HG03520 (cell line): ENCODE data around the gene AKAP7.
"Not testable (repeated sequence)": the region's sequence is repeated elsewhere in the genome, so short reads cannot be mapped to it uniquely, and the experiment has no call there.

ENCODE experiments used
- ATAC-seq: cut with Tn5 transposase; IDR thresholded peaks from one replicate; pipeline ENCODE4 v1.9.1; 2021; ENCODE audit warnings: mild to moderate bottlenecking, moderate library complexity; ENCODE audit not compliant: unreplicated experiment

The AKAP7 gene

DNA sequence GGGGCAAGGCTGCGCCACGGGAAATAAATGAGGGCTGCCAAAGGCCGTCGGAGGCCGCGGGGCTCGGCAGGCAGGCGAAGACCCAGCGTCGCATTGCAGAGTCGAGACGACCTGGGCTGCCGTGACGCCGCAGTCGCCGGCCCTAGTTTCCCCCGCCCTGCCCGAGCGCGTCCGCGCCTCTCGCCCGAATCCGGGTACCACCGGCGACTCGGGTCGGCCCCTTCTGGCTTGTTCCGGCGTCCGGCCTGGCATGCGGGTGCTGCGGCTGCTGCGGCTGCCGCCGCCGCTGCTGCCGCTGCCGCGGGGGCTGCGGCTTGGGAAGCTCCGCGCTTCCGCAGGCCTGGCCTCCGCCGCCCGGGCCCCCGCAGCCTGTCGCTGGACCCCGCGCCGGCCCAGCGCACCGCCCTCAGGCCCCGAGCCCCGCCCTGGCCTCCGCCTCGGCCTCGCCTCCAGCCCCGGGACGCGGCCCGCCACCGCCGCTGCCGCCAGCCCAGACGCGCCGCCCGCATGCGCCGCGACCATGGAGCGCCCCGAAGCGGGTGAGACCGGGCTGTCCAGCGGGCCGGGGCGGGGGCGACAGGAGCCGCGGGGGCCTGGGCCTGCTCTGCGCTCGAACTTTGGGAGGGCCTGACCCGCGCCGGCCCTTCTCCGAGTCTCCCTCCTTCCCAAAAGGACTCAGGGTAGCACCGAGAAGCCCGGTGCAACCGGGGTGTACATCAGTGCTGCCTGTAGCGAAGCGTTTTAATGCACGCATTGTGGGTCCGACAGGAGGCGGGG is at the start of gene AKAP7:
TSS of gene AKAP7 (plus strand) at position 224 of the 777 bp plus-strand sequence. CDS start at position 521, 297 bp downstream.
- ATAC-seq: peak; percentile 88

DNA sequence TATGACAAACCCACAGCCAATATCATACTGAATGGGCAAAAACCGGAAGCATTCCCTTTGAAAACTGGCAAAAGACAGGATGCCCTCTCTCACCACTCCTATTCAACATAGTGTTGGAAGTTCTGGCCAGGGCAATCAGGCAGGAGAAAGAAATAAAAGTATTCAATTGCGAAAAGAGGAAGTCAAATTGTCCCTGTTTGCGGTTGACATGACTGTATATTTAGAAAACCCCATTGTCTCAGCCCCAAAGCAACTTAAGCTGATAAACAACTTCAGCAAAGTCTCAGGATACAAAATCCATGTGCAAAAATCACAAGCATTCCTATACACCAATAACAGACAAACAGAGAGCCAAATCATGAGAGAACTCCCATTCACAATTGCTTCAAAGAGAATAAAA is 44.9 kb upstream of the AKAP7 start:
- not testable (repeated sequence) for ATAC-seq

DNA sequence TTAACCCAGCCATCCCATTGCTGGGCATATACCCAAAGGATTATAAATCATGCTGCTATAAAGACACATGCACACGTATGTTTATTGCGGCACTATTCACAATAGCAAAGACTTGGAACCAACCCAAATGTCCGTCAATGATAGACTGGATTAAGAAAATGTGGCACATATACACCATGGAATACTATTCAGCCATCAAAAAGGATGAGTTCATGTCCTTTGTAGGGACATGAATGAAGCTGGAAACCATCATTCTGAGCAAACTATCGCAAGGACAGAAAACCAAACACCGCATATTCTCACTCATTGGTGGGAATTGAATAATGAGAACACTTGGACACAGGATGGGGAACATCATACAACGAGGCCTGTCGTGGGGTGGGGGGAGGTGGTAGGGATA is 43.3 kb upstream of the AKAP7 start:
- ATAC-seq: not testable (repeated sequence)

DNA sequence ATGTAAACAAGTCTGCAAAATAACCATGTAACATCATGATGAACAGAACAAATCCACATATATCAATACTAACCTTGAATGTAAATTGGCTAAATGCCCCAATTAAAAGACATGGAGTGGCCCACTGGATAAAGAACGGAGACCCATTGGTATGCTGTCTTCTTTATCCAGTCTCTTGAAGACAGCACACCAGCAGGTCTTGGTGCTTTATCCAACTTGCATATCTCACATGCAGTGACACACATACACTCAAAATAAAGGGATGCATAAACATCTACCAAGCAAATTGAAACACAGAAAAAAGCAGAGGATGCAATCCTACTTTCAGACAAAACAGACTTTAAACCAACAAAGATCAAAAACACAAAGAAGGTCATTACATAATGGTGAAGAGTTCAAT is 41.9 kb upstream of the AKAP7 start:
- ATAC-seq: no peak

DNA sequence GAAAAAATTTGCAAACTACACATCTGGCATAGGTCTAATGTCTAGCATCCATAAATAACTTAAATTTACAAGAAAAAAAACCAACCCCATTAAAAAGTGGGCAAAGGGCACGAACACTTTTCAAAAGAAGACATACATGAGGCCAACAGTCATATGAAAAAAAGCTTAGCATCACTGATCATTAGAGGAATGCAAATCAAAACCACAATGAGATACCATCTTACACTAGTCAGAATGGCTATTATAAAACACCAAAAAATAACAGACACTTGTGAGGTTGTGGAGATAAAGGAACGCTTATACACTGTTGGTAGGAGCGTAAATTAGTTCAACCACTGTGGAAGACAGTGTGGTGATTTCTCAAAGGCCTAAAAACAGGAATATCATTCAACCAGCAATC is 38.5 kb upstream of the AKAP7 start:
- ATAC-seq: no peak

DNA sequence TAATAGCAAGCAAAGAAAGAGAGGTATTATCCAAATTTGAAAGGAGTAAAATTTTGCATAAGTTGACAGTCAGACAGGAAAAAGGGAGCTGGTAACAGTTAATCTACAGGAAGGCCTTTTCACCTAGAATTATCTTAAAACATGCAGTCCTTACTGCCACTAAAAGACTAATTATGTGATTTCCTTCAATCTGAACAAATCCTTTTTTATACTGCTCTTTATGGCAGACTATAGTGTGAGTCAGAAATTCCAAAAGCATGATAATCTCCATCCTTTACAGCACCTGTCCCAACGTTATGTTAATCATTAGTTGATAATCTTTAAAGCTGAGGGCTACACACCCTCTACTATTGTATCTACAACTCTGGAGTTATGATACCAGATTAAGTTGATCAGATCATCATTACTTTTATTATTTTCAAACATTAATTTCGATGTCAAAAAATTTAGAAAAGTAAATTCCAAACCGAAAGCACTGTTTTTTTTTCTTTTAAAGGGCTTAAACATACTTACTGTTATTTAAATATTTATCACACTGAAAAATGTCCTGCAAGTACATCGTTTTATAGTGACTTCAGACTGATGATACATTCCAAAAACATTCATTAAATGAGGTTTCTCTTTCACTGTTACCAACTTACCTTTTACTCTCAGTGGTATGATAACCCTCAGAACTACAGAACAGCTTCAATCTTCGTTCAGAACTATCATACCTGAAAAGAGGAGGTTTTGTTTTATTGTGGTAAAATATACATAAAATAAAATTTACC is 33.2 kb upstream of the AKAP7 start:
- ATAC-seq: no peak

DNA sequence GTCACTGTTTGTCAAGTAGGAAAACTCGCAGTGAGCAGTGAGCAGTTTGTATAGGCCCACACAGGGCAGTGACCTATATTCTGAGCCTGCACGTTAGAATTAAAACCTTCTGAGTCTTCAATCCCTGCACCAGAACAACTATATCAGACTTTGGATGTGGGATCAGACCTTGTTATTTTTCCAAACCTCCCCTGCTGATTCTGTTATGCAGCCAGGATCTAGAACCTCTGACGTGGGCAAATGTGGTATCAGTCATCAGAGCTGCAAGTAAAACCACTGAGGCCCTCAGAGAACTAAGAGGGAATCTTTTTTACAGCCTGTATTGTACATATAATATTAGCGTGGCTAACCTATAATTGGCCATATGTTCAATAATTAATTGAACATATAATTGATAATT is 32.0 kb upstream of the AKAP7 start:
- ATAC-seq: no peak

DNA sequence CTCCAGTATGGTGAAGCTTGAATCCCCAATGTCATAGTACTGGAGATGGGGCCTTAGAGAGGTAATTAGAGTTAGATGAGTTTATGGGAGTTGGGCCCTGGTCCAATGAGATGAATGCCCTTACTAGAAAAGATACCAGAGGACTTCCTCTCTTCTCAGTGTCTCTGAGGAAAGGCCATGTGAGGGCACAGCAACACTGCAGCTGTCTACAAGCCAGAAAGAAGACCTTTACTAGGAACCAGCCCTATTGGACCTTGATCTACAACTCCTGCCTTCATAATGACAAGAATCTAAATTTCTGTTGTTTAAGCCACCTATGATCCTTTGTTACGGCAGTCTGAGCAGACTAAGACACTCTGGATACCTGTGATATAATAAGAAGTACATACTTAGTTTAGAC is 31.4 kb upstream of the AKAP7 start:
- ATAC-seq: no peak

DNA sequence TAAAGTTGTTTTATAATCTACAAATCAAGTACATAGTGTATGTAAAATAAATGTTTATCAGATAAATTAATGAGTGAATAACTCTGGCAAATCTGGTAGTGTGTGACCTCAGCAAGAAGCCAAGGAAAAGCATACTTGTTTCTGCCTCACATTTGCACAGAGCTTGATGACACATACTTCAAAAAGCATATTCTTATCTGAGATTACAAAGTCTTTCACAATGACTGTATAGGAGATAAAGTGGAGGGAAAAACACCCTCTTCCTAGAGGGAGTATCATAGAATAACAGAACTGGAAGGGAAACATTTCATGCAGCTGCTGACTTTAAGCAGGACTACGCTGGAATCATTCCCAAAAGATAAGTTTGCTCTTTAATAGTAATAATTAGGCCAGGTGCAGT is 28.1 kb upstream of the AKAP7 start:
- ATAC-seq: no peak

DNA sequence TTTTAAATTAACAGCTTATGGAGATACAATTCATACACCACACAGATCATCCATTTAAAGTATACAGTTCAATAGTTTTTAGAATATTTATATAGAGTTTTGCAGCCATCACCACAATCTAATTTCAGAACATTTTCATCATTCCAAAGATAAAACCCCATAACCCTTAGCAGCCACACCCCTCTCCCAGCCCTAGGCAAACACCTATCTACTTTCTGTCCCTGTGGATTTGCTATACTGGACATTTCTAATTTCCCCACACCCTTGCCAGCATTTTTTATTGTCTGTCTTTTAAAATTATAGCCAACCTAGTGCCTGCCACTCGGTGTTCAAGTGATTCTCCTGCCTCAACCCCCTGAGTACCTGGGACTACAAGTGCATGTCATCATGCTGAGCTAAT is 23.0 kb upstream of the AKAP7 start:
- ATAC-seq: no peak

DNA sequence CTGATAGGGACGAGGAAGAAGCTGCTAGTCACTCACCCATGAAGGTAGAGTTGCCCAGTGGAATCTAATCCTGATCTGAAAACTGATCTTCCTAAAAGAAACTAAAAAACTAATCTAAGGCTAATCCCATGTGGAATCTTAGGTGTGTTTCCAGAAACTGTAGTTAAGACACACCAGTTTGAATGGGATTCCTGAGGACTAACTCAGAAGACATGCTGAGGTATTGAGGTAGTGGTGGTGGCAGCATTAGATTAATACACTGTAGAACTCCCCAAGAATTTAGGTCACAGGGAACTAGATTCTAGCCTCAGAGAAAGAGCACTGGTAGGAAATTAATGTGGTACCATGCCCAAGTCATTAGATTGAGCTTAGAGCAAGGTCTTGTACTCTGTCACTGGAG is 19.6 kb upstream of the AKAP7 start:
- no peak for ATAC-seq

DNA sequence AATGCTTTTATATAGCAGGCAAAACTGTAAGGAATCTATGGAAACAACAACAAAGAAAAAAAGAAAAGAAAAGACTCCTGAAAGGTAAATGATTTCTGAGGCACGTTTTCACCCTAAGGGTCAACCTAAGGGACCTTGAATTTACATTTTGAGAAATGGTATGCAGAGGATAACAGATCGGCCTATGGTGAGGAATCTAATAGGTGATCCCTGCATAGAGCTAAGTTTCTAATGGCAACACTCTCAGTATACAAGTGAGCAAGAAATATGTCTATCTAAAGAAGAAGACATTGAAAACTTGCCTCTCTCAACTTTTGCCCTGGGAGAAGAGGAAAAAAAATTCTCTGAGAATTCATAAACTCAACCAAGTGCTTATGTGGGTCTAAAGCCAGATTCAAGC is 18.9 kb upstream of the AKAP7 start:
- no peak for ATAC-seq

DNA sequence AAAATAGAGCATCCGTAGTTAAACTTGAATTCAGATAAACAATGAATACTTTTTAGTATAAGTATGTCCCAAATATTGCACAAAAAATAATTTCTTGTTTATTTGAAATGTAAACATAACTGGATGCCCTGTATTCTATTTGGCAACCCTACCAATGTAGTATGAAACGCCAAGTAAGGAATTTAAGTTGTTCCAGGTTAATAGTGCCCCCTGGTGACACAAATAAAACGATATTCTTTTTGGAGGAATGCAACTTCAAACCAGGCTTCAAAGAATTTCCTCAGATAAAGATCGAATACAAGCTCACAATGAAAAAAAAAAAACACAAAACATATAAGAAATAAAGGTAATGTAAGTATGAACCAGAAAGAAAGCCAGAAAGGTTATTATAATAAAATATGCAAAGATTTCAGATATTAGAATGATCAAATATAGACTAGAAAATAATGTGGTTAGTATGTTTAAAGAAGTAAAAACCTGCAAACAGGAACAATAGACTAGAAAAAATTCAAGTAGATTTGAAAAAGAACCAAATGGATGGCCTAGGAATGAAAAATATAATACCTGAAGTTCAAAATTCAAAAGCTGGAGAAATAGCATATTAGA is 18.4 kb upstream of the AKAP7 start:
- ATAC-seq: no peak

DNA sequence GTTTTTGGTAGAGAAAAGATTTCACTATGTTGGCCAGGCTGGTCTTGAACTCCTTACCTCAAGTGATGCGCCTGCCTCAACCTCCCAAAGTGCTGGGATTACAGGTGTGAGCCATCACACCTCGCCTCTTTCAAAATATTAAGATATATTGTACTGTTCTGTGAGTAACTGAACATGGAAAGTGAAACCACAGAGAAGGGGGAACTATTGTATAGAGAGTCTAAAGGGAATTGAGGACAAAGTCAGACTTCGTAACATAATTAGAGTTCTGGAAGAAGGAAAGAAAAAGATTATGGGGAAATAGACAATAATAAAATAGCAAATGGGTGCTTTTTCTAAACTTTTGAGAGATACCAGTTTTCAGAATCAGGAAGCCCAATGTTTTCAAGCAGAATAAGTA is 17.4 kb upstream of the AKAP7 start:
- no peak for ATAC-seq

DNA sequence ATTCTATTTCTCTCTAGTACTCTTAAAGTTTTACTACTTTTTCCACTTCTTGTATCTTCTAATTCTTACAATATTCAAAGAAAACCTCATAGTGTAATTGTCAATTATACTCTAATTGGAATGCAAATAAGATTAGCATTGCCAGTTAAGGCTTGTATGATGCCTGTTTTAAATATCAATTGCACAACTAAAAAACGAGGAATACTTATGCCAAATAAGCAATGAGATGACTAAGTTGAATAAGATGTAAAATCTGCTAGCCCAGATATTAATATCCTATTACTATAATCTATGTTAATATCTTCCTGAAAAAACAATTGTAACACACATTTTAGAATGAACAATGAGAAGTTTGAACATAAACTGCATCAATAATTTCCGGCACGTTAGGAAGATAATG is 13.3 kb upstream of the AKAP7 start:
- no peak for ATAC-seq

DNA sequence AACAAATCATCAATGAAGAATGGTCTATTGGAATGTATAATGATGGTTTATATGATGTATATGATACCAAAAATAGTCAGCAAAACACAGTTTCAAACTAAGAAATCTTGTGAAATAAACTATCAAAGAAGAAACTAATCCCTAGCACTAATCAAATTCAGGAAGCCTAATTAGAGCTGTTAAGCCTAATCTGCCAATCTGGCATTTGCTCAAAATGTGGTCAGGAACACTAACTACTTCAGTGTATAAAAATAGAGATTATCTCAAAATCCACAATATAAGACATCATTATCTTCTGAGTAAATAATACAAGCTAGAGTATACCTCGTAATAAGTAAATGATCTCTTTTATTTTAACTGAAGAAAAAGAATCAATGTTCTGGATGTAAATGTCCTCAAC is 12.8 kb upstream of the AKAP7 start:
- no peak for ATAC-seq

DNA sequence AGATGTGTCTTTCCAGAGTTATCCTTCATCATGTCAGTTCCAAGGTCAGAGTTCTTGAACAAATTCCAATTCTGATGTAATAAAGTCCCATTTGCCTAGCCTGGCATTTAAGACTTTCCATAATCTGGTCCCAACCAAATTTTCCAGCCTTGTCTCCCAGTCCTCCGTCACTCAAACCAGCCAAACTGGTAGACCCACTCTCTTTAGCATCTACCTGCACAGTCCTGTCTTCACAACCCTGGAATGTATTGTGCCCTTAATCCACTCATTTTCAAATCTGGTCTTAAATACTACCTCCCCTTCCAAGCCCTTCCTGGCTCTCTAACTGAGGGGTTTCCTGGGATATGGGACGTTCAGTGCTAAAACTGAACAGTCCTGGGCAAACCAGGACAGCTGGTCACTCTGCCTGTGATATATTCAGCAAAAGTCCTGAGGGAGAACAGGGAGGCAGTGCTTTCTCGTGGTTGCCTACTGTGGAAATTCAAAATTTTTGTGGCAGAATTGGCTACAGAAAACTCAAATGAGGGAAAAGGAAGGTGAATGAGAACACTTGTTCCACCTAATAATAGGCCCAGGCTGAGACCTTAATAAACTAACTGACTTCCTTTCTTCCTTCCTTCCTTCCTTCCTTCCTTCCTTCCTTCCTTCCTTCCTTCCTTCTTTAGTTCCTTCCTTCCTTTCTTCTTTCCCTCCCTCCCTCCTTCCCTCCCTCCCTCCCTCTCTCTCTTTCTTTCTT is 10.8 kb upstream of the AKAP7 start:
- ATAC-seq: no peak

DNA sequence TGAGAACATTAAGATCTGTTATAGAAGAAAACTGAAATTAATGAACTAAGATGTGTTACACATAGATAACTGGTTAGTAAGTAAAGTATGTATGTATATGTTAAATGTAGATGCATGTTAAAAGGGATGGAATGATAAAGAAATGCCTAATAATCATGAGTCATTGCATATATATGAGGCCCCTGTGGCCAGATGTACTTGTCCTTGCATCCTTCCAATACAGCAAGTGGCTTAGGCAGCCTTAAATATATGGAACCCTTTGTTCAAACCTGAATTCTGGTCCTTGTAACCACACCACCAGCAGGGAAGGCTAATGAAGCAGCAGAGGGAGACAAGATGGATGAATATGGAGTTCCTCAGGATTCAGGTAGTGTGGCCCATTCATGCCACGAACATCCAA is 9.8 kb upstream of the AKAP7 start:
- no peak for ATAC-seq

DNA sequence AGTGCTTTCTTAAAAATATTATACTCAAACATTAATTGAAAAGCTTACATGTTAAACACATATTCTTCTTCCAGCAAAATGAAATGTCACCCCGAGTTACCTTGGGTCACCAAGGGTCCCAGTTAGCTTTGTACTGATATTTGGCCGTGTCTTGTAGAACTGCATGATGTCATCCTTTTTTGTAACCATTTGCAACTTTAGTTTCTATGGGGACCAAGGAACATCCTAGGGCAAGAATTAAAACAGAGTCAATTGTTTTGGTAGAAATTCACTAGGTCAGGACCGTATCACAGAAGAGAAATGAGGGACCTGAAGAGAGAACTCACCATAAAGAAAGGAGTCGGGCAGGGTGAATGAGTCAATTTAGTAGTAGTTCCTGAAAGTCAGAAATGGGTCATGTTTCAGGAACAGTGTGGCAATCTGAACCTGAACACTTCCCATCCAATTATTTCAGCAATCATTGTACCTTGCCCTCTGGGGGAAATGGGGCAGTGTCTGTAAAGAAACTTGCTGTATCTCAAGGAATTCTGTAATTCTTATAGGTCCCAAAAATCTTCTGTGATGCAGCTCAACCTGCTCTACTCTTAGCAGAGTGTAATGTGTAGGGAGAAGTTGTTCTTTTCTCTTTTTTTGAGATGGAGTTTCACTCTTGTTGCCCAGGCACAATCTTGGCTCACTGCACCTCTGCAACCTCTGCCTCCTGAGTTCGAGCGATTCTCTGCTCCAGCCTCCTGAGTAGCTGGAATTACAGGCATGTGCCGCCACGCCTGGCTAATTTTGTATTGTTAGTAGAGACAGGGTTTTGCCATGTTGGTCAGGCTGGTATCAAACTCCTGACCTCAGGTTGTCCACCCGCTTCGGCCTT is 5.3 kb upstream of the AKAP7 start:
- ATAC-seq: no peak

DNA sequence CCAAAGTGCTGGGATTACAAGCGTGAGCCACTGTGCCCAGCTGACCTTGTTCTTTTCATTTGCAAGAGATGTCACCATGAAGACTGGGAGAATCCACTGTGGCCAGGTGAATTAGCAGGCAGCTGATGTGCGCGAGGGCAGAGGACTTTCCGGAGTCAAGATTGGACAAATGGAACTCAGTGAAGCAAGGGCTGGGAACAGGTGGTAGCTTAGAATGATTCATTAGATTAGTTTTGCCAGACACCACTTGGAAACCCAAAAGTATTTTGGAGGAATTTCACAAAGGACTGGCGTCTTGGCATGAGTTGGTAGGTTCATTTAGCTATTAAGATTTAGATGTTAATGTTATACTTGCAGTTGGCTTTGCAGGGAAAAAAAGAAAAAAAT is 4.7 kb upstream of the AKAP7 start:
- no peak for ATAC-seq
